HG02798 (cell line): Measurements from ENCODE around the gene KLC4.

Experiments
- ATAC-seq: cut with Tn5 transposase; IDR thresholded peaks from one replicate; pipeline ENCODE4 v1.9.1; 2021; ENCODE audit warnings: mild to moderate bottlenecking; ENCODE audit not compliant: unreplicated experiment, poor library complexity

The KLC4 gene

GRCh38 chr6:43059168-43060033 lies at the start of gene KLC4, which contains the start of gene MRPL2:
KLC4 (plus strand) TSS chr6:43059631; CDS start chr6:43061336, 1,705 bp downstream.
MRPL2 (minus strand) TSS chr6:43059434; CDS start chr6:43059381, 53 bp downstream.
- peak; percentile 92 for ATAC-seq

DNA sequence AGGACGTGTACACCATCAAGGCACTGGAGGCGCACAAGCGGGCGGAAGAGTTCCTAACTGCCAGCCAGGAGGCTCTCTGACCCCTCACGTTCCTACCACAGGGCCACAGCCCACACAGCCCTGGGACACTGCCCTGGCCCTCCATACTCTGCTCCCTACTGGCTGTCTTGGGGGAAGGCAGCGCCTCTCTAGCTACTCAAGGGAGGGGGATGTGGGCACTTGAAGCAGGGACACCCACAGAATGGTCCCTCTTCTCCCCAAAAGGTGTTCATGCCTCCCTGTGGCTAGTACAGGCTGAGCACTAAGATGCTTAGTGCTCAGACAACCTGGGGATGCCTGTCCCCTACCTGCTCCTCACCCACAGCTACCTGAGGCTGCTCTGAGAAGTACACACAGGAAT lies 48.2 kb upstream of the KLC4 start:
- ATAC-seq, result no peak

- no peak for ATAC-seq
These were observed 47.1 kb upstream of the KLC4 start for GRCh38 chr6:43012364-43012763.

DNA sequence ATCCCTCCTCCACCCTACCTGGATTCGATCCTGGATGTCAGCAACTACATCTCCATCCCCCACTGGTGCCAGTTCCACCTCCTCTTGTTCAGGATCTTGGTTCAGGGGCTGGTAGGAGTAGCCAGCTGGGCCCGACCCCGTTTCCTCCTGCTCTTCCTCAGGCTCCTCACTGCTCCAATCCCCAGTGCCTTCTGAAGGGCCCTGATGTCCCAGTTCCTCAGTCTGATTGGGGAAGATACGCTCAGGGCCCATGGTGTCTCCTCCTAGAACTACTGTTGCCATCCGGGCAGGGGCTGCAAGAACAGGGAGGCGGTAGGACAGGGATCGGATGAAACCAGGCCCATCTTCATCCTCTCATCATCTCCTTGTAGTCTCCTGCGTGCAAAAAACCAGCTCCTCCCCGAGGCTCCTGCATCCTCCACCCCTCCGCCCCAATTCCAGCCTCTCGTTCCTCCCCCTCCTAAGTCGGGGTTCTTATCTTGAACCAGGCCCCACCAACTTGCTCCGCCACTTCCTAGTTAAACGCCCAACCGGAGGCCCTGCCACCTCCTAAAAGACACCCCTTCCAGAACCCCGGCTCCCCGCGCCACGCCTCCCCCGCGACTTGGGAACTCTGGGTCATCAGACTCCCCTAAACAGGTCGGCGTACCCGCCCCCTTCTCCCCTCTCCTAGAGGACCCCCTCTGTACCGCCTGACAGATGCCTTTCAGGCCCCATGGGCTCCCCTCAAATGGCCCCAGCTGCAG lies 46.2 kb upstream of the KLC4 start:
- ATAC-seq, result no peak

DNA sequence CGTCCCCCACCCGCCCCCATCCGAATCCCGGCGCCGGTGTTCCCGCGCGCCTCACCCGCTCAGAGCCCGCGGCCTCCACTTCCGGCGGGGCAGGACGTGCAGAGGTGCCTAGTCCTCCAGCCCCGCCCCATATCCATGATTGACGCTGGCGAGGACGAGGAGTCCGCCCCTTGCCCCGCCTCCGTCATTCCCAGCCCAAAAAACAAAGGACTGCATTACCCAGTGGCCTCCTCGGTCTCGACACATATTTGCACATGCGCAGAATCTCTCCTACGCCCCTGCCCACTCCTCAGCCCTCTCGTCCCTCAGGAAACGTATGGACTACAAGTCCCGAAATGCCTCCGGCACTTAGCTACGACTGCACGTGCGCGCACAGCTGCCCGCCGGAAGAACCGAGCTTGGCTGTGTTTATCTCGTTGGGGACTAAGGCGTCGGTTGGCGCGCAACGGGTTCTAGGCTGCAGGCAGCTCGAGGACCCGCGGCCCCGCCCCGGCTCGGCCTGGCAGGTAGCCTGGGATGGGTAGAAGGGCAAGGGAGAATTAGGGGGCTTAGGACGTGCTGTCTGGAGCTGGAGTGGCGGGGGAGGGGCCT lies 45.5 kb upstream of the KLC4 start, which contains the start of the genes KLHDC3 and MEA1:
Gene KLHDC3, plus strand, starts transcription at position 407 of the 591 bp plus-strand sequence. CDS start 2,944 bp downstream, outside the sequence.
Gene MEA1, minus strand, starts transcription at position 104 of the 591 bp plus-strand sequence. CDS start 133 bp downstream, outside the sequence.
- ATAC-seq, result peak; percentile 95

- no peak for ATAC-seq
These were observed 45.0 kb upstream of the KLC4 start for GRCh38 chr6:43014434-43014909.

DNA sequence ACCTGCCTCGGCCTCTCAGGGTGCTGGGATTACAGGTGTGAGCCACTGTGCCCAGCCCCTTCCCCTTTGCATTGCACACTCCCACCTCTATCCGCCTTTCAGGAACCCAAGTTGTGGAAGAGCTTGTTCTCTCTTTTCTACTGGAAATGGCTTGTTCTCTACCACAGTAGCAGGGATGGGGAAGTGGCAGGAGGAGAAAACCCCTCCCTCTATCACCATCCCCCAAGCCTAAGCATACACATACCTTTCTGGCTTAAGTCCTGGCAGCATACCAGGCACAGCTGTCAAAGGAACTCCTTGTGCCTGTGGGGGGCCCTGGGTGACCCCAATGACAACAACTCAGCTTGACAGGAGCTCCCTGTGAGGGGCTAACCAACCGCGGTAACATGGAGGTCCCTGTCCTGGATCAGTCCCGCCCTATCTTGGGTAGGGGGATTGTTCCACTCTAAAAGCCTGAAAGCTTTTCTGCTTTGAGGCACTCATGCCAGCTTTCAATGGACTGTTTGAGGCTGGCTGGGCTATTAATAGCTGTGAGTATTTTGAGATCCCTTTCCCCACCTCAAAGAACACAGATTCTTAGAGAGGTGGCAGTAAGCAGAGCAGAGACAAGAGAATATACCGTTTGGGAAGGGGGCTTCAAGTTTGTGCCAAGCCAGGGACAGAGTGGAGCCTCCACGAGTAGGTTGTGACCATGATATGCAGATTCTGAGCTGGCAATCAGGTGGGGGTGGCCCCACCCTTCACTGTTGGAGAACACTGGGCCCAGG lies 43.1 kb upstream of the KLC4 start:
- ATAC-seq, result no peak

GRCh38 chr6:43016943-43017334 lies 42.5 kb upstream of the KLC4 start:
- no peak for ATAC-seq

GRCh38 chr6:43019152-43019551 lies 40.3 kb upstream of the KLC4 start:
- ATAC-seq, result no peak

- ATAC-seq, result no peak
These were observed 39.3 kb upstream of the KLC4 start for GRCh38 chr6:43020052-43020705.

GRCh38 chr6:43020847-43021246 lies 38.6 kb upstream of the KLC4 start:
- no peak for ATAC-seq

DNA sequence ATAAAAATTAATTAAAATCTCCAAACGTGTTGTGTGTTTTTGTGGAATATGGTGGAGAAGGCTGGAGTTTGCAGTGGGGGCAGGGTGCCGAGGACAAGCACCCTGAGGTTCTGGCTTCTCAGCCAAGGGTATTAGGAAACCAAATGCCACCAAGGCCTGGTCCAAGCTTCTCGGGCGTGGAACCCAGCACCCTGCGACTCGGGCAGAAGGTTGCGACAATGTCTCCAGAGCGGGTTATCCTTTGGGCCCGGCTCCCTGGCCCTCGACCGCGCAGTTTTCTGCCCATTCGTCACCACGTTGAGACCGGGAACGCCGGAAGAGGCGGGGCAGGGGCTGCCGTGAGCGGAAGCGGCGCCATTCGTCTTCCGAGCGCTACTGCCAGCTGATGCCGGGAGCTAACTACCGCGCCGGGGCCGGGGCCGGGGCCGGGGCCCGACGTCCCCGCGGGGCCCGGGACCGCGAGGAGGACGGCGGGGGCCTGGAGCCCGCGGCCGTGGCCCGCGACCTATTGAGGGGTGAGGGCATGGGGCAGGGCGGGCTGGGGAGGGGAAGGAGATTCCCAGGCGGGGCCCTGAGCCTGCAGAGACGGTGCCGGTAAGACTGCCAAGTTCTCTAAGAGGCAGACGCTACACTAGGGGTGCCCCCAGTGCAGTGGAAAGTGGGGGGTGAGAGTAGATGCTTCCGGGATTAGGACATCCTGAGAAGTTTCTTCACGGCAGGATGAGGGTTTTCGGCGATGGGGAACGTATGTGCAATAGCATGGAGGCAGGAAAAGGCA lies 38.0 kb upstream of the KLC4 start, which contains the start of gene RRP36:
Gene RRP36, plus strand, starts transcription at position 354 of the 778 bp plus-strand sequence. Its CDS starts 32 bp downstream, at position 386.
- peak; percentile 82 for ATAC-seq

DNA sequence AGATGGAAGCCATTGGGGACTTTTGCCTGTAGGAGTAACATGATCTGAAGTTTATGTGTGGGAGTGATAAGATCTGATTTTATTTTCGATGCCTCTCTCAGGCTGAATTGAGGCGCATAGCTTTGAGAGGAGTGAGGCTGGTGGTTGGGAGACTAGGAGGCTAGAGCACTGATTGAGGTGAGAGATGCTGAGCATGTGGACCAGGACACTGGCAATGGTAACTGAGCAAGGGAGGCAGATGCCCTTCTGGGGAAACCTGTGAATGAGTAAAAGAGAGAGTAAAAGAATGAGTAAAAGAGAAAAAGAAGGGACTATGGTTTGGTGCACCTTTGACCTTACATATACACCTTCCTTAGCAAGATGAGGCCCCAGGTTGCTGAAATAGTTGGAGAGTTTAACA lies 35.0 kb upstream of the KLC4 start:
- ATAC-seq, result no peak

DNA sequence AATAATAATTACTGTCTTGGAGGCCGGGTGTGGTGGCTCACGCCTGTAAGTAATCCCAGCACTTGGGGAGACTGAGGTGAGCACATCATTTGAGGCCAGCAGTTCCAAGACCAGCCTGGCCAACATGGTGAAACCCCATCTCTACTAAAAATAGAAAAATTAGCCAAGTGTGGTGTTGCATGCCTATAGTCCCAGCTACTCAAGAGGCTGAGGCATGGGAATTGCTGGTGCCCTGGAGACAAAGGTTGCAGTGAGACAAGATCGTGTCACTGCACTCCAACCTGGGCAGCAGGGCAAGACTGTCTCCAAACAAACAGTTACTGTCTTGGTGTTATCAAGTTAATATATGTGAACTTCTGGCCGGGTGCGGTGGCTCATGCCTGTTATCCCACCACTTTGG lies 33.1 kb upstream of the KLC4 start:
- ATAC-seq, result no peak

DNA sequence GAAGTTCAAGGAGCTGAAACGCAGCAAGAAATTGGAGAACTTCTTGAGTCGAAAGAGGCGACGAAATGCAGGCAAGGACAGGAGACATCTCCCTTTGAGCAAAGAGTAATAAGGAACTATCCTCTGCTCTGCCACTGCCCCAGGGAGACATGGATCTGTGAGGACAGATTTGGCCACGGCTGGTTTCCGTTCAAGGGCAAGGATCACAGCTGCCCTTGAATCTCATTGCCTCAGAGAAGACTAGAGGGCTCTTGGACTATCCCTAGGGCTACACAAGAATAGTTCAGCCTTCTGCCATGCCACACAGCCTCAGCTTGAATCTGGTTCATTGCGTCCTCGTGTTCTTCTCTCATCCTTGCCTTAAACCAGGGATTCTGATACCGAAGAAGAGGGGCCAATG lies 30.3 kb upstream of the KLC4 start:
- no peak for ATAC-seq

DNA sequence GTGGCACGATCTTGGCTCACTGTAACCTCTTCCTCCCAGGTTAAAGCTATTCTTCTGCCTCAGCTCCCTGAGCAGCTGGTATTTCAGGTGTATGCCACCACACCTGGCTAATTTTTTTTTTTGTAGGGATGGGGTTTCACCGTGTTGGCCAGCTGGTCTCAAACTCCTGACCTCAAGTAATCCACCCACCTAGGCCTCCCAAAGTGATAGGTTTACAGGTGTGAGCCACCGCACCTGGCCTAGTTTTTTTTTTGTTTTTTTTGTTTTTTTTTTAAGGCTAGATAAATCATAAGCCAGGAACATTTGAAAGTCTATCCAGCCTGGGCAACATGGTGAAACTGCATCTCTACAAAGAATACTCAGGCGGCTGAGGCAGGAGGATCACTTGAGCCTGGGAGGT lies 27.1 kb upstream of the KLC4 start:
- no peak for ATAC-seq

- no peak for ATAC-seq
These were observed 25.8 kb upstream of the KLC4 start for GRCh38 chr6:43033496-43034189.

DNA sequence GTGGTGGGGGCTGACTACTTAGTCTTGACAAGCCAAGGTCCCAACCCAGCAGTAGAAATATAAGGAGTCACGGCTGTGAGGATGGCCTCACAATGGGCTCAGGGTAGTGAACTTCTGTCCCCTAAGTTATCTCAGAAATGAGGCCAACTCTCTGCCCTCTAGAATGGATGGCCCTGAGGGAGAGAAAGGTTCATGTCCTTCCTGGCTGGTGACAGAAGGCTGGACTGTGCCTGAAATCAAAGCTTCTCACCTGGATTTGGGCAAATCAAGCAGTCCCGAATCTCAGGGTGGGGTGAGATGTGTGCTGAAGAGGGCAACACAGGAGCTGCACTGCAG lies 25.3 kb upstream of the KLC4 start:
- ATAC-seq, result no peak
